GM12878 (cell line): ENCODE results near the gene IL26. TPM values are rescaled to one million over a fixed set of nuclear protein-coding genes. Genes with fewer than 3 reads are reported as not detected.

Experiments used
- ATAC-seq: fragments of 200-7000 bp; cut with Tn5 transposase; 3 replicates; pipeline ENCODE4 v1.9.1; 2020; ENCODE audit warnings: mild to moderate bottlenecking, moderate library complexity
- BruUV-seq: library from RNA; stranded (reverse); fragments of 400-500 nt; replicated peaks from 2 replicates; lab custom pipeline; 2021; lab: Mats Ljungman, UMichigan
- CTCF ChIA-PET: fragments of 300-600 bp; sonication (Branson Sonifier 250); formaldehyde crosslinking; extraction: SDS; loops from one replicate; lab custom pipeline; 2021; ENCODE audit warnings: inconsistent platforms; lab: Yijun Ruan, JAX
- POLR2A ChIA-PET: fragments of 350-600 bp; formaldehyde crosslinking; extraction: SDS; loops from one replicate; lab custom pipeline; 2021; ENCODE audit warnings: inconsistent platforms; lab: Charles Lee
- RAD21 ChIA-PET: fragments of 300-600 bp; sonication (Branson Sonifier 250); formaldehyde crosslinking; loops from one replicate; lab custom pipeline; 2023; ENCODE audit warnings: antibody characterized with exemption; ENCODE audit not compliant: unreplicated experiment; lab: Charles Lee
- SMC1A ChIA-PET: fragments of 300-600 bp; sonication (Branson Sonifier 250); formaldehyde crosslinking; loops from one replicate; lab custom pipeline; 2023; ENCODE audit not compliant: unreplicated experiment, uncharacterized antibody; lab: Charles Lee
- DNase-seq: peaks from one replicate; pipeline ENCODE4 v3.0.0-alpha.2; 2011; ENCODE audit warnings: low read depth, low spot score
- FAIRE-seq: peaks from 3 replicates; lab custom pipeline; 2011; peaks lifted over from hg19 to GRCh38; lab: Jason Lieb, UNC
- H2AFZ ChIP-seq: 2 replicates; pipeline ENCODE4 v1.6.0; 2011; ENCODE audit warnings: low read depth, low read length, control low read depth; ENCODE audit not compliant: control insufficient read depth
- H3K27ac ChIP-seq: 2 replicates; pipeline ENCODE4 v1.5.1; 2011; ENCODE audit warnings: control low read depth; ENCODE audit not compliant: control insufficient read depth, insufficient read depth
- H3K27me3 ChIP-seq, 2 experiments: replicated peaks in 1 of 2; 2 replicates each; pipeline versions ENCODE4 v1.6.0 to v1.6.1; 2011; ENCODE audit warnings: low read length in 1 of 2; ENCODE audit not compliant: control insufficient read depth in 2 of 2, insufficient read depth in 2 of 2
- H3K36me3 ChIP-seq, 2 experiments: 2 replicates each; pipeline ENCODE4 v1.5.1; 2011; ENCODE audit warnings: low read length in 1 of 2; ENCODE audit not compliant: control insufficient read depth in 2 of 2, insufficient read depth in 2 of 2
- H3K4me1 ChIP-seq: 2 replicates; pipeline ENCODE4 v1.6.1; 2011; ENCODE audit warnings: mild to moderate bottlenecking, low read length, moderate library complexity, mixed read lengths; ENCODE audit not compliant: control insufficient read depth, insufficient read depth
- H3K4me2 ChIP-seq: 2 replicates; pipeline ENCODE4 v1.6.0; 2011; ENCODE audit warnings: control low read depth; ENCODE audit not compliant: control insufficient read depth, insufficient read depth
- H3K4me3 ChIP-seq: fragments of 200-600 bp; sonication (generic); 2 replicates; pipeline ENCODE4 v1.5.1; 2016
- H3K79me2 ChIP-seq: 2 replicates; pipeline ENCODE4 v1.6.0; 2011; ENCODE audit warnings: low read length; ENCODE audit not compliant: control insufficient read depth, insufficient read depth
- H3K9ac ChIP-seq: 2 replicates; pipeline ENCODE4 v1.8.0; 2011; ENCODE audit warnings: low read length, control low read depth, mixed read lengths; ENCODE audit not compliant: control insufficient read depth, insufficient read depth
- H3K9me3 ChIP-seq: replicated peaks from 3 replicates; pipeline ENCODE4 v1.5.1; 2011; ENCODE audit warnings: mild to moderate bottlenecking, low read length; ENCODE audit not compliant: control insufficient read depth, insufficient read depth
- H4K20me1 ChIP-seq: 2 replicates; pipeline ENCODE4 v1.6.0; 2011; ENCODE audit not compliant: control insufficient read depth, insufficient read depth
- ASH2L ChIP-seq: fragments of 300-600, 200-600 bp; sonication (generic); IDR thresholded peaks from 2 replicates; pipeline ENCODE4 v1.6.1; 2017; ENCODE audit warnings: low read depth, mild to moderate bottlenecking, borderline replicate concordance
- ATF7 ChIP-seq: fragments of 450-650 bp; IDR thresholded peaks from 2 replicates; pipeline ENCODE4 v1.6.1; 2016; ENCODE audit warnings: low read depth, mild to moderate bottlenecking
- BHLHE40 ChIP-seq, 2 experiments: fragments of 450-650 bp in 1 of 2; IDR thresholded peaks; 2 replicates each; pipeline ENCODE4 v1.6.1; 2011 to 2017; ENCODE audit warnings: low read depth in 2 of 2, borderline replicate concordance in 1 of 2, improper control_type of control experiment in 1 of 2, low read length in 1 of 2, mild to moderate bottlenecking in 1 of 2
- CREB1 ChIP-seq: IDR thresholded peaks from 2 replicates; pipeline ENCODE4 v1.6.1; 2012; ENCODE audit warnings: low read depth, mild to moderate bottlenecking, inconsistent platforms
- CREM ChIP-seq: IDR thresholded peaks from 2 replicates; pipeline ENCODE4 v1.6.1; 2014; ENCODE audit warnings: antibody characterized with exemption, low read depth
- EED ChIP-seq: sonication (generic); IDR thresholded peaks from 2 replicates; pipeline ENCODE4 v1.6.1; 2016; ENCODE audit warnings: antibody characterized with exemption, low read depth
- EP300 ChIP-seq, 2 experiments: fragments of 150-350 bp in 1 of 2; IDR thresholded peaks; 2 replicates each; pipeline ENCODE4 v1.6.1; 2011 to 2012; ENCODE audit warnings: low read depth in 2 of 2, low read length in 2 of 2, borderline replicate concordance in 1 of 2, improper control_type of control experiment in 1 of 2, inconsistent platforms in 1 of 2; ENCODE audit not compliant: control insufficient read depth in 1 of 2
- EZH2 ChIP-seq: IDR thresholded peaks from 2 replicates; pipeline ENCODE4 v1.6.1; 2012; ENCODE audit warnings: low read depth, mild to moderate bottlenecking, control low read depth, inconsistent platforms, low read length, borderline replicate concordance; ENCODE audit not compliant: control insufficient read depth
- JUNB ChIP-seq: IDR thresholded peaks from 2 replicates; pipeline ENCODE4 v1.6.1; 2016; ENCODE audit warnings: antibody characterized with exemption, mild to moderate bottlenecking
- MTA2 ChIP-seq: fragments of 450-650 bp; IDR thresholded peaks from 2 replicates; pipeline ENCODE4 v1.6.1; 2016; ENCODE audit warnings: low read depth, mild to moderate bottlenecking, moderate library complexity
- NFIC ChIP-seq: IDR thresholded peaks from 2 replicates; pipeline ENCODE4 v1.6.1; 2012; ENCODE audit warnings: low read depth, mild to moderate bottlenecking, inconsistent platforms, low read length, moderate library complexity
- POLR2A ChIP-seq: IDR thresholded peaks from 2 replicates; pipeline ENCODE4 v1.6.1; 2011; ENCODE audit warnings: low read depth, mild to moderate bottlenecking, low read length
- POU2F2 ChIP-seq: IDR thresholded peaks from 3 replicates; pipeline ENCODE4 v1.6.1; 2011; ENCODE audit warnings: low read depth, mild to moderate bottlenecking, low read length, borderline replicate concordance
- RUNX3 ChIP-seq: IDR thresholded peaks from 2 replicates; pipeline ENCODE4 v1.6.1; 2012; ENCODE audit warnings: low read length, inconsistent platforms
- SUPT20H ChIP-seq: IDR thresholded peaks from 2 replicates; pipeline ENCODE4 v1.6.1; 2011; ENCODE audit warnings: low read depth, mild to moderate bottlenecking, low read length, moderate library complexity, borderline replicate concordance; ENCODE audit not compliant: control insufficient read depth
- WGBS: methylation state at CpG from one replicate; pipeline ENCODE4 v1.1.6; 2016; ENCODE audit warnings: low lambda C conversion rate; ENCODE audit not compliant: insufficient replicate concordance, insufficient coverage; ENCODE audit errors: missing lambda C conversion rate; 5-methylcytosine and 5-hydroxymethylcytosine counted together
- in situ Hi-C: fragments of 300-500 bp; cut with MboI; formaldehyde crosslinking; loops from 9 replicates; pipeline ENCODE4 v1.14.3; 2018; ENCODE audit warnings: mixed read lengths
- intact Hi-C: fragments of 100-400 bp; cut with micrococcal nuclease; formaldehyde crosslinking; loops from one replicate; pipeline ENCODE4 v1.14.2; 2022; ENCODE audit not compliant: unreplicated experiment
- polyA plus RNA-seq, 11 experiments: library from polyadenylated mRNA; depleted of rRNA in 4 of 11; unstranded in 6 of 11; stranded (reverse) in 5 of 11; fragments of >200 nt; fragmentation: Nextera tagmentation in 4 of 11; fragmentation: Illumina TruSeq in 1 of 11; extraction: Ambion mirVana in 4 of 11; extraction: Trizol in 1 of 11; gene quantifications; 1 replicate in 1 of 11; 2 replicates in 10 of 11; pipeline versions ENCODE4 v1.2.1 to v1.2.3, GENCODE V29; 2011 to 2016; ENCODE audit warnings: inconsistent platforms in 2 of 11, missing spikeins in 2 of 11, low read depth in 1 of 11
- total RNA-seq, 4 experiments: library from RNA; depleted of rRNA in 3 of 4; stranded (reverse); fragments of >200 nt in 3 of 4; fragmentation: Illumina TruSeq in 1 of 4; extraction: Trizol in 1 of 4; gene quantifications; 2 replicates each; pipeline versions ENCODE4 v1.2.1 to v1.2.3, GENCODE V29; 2013 to 2021
- TF ChIP-seq, protein P1 (sequence below): fragments of 150-350 bp; IDR thresholded peaks from 2 replicates; pipeline ENCODE4 v1.6.1; 2014; ENCODE audit warnings: mild to moderate bottlenecking, low read depth, low read length

The IL26 gene
- total and polyA plus RNA-seq, 10 of the 15 experiments (the other 5 are each of a cell fraction or from before 2014, with no cell fraction given): not detected

DNA sequence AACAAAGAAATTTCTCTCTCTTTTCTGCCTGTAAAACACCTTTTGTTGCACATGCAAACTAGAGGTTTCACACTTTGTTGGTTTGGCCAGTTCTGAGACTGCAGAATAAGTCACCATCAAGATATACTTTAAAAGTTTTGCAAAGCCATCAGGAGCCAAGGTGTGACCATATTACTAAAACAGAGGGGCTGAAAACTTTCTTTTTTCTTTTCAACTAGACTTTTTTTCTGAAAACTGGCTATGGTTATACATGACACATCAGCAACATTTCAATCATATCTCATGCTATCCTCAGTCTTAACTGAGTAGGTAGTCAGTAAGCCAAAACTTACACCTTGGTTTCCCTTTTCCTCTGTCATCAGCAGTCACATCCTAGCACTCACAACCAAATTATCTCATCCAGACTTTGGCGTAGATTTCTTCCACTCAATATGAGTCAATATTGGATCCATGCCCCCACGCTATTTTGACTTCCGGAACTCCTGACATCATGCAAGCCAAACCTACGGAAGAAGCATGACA is 62.0 kb downstream of the IL26 start:
- TF ChIP-seq RUNX3 (peak; percentile 61), ASH2L (no peak), EP300 (IDR thresholded peaks at IDR 0.05; ENCODE audit: borderline replicate concordance in 1 of 2, control insufficient read depth in 1 of 2, low read depth in 2 of 2, low read length in 2 of 2) (peak; percentile 42 to 52; a peak in 2 of 4 replicates), ATF7 (peak; percentile 37; the same call in 1 of the 2 replicates), EZH2 (no peak), POLR2A (no peak), MTA2 (0 out of 2 replicates have a peak, but pooled peaks have one; percentile 31), POU2F2 (peak; percentile 88), SUPT20H (no peak), CREB1 (peak; percentile 43; the same call in 1 of the 2 replicates), BHLHE40 (IDR thresholded peaks at IDR 0.05; ENCODE audit: borderline replicate concordance in 1 of 2, low read depth in 2 of 2, low read length in 1 of 2) (no peak; a peak in 1 of 4 replicates), CREM (0 out of 2 replicates have a peak, but pooled peaks have one; percentile 26), NFIC (peak; percentile 41; the same call in 1 of the 2 replicates), JUNB (no peak; the same call in 1 of the 2 replicates), EED (no peak)
- TF ChIP-seq, protein P1, sequence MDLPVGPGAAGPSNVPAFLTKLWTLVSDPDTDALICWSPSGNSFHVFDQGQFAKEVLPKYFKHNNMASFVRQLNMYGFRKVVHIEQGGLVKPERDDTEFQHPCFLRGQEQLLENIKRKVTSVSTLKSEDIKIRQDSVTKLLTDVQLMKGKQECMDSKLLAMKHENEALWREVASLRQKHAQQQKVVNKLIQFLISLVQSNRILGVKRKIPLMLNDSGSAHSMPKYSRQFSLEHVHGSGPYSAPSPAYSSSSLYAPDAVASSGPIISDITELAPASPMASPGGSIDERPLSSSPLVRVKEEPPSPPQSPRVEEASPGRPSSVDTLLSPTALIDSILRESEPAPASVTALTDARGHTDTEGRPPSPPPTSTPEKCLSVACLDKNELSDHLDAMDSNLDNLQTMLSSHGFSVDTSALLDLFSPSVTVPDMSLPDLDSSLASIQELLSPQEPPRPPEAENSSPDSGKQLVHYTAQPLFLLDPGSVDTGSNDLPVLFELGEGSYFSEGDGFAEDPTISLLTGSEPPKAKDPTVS: no peak
- TF ChIP-seq, all 136 proteins: peak for 8
- ATAC-seq: peak; percentile 77
- H3K4me1 ChIP-seq: peaks cover 18% of the 10 kb centered on the region
- peak overlapping the region; percentile 77 for H3K4me2 ChIP-seq
- H3K79me2 ChIP-seq: no peaks in the 10 kb centered on the region
- RAD21 ChIA-PET: no interaction called here
- POLR2A ChIA-PET: no interaction called here
- peaks cover 0 to 6% of the 10 kb centered on the region in 2 experiments; a peak in 1 of 4 replicates for H3K27me3 ChIP-seq
- H3K36me3 ChIP-seq: no peaks in the 10 kb centered on the region
- H2AFZ ChIP-seq: no peak overlapping the region
- no peaks in the 10 kb centered on the region; the same call in 2 of the 3 replicates for H3K9me3 ChIP-seq
- no TSS peak for BruUV-seq
- intact Hi-C loops: no loop called here
- WGBS: 27% methylated on average over 4 of the region's 4 CpGs
- FAIRE-seq: peak; percentile 75
- in situ Hi-C loops: no loop called here
- no peak overlapping the region for H3K4me3 ChIP-seq
- H4K20me1 ChIP-seq: no peaks in the 10 kb centered on the region
- no peak overlapping the region for H3K9ac ChIP-seq
- DNase-seq: peak; percentile 35
- no peak overlapping the region for H3K27ac ChIP-seq
- CTCF ChIA-PET: no interaction called here
- SMC1A ChIA-PET: no interaction called here
